CD14-positive monocyte (primary cell): Measurements from ENCODE around the gene POLG2. TPM values are rescaled to one million over a fixed set of nuclear protein-coding genes. Genes with fewer than 3 reads are reported as not detected.

Source experiments
- DNase-seq, 3 donors: peaks; one replicate each; pipeline ENCODE4 v3.0.0-alpha.2; 2011 to 2022
- H2AFZ ChIP-seq: 2 replicates; pipeline ENCODE4 v1.6.0; 2012; ENCODE audit warnings: mild to moderate bottlenecking, low read depth, low read length, inconsistent platforms; ENCODE audit not compliant: insufficient read depth, poor library complexity, severe bottlenecking
- H3K27ac ChIP-seq, 2 donors: 1 replicate in 1 of 2; 2 replicates in 1 of 2; pipeline ENCODE4 v1.5.1; 2012 to 2013; ENCODE audit warnings: low read length in 2 of 2, control low read depth in 1 of 2, inconsistent platforms in 1 of 2, low read depth in 1 of 2, mild to moderate bottlenecking in 1 of 2
- H3K27me3 ChIP-seq, 2 donors: one replicate each; pipeline versions ENCODE4 v1.6.0 to v1.6.1; 2011 to 2013; ENCODE audit warnings: low read length in 2 of 2; ENCODE audit not compliant: control insufficient read depth in 2 of 2, insufficient read depth in 2 of 2
- H3K36me3 ChIP-seq, 2 donors: replicated peaks in 1 of 2; 1 replicate in 1 of 2; 2 replicates in 1 of 2; pipeline versions ENCODE4 v1.5.1 to v1.6.1; 2012 to 2013; ENCODE audit warnings: low read length in 2 of 2, control low read depth in 1 of 2, inconsistent platforms in 1 of 2, mild to moderate bottlenecking in 1 of 2; ENCODE audit not compliant: insufficient read depth in 2 of 2, control insufficient read depth in 1 of 2
- H3K4me1 ChIP-seq, 2 donors: 1 replicate in 1 of 2; 2 replicates in 1 of 2; pipeline versions ENCODE4 v1.5.1 to v1.6.1; 2012 to 2013; ENCODE audit warnings: low read length in 2 of 2, control low read depth in 1 of 2, inconsistent platforms in 1 of 2, mild to moderate bottlenecking in 1 of 2, moderate library complexity in 1 of 2; ENCODE audit not compliant: insufficient read depth in 2 of 2, control insufficient read depth in 1 of 2
- H3K4me2 ChIP-seq: replicated peaks from 2 replicates; pipeline ENCODE3; 2012; ENCODE audit warnings: low read length, moderate library complexity, mild to moderate bottlenecking; ENCODE audit not compliant: poor library complexity, severe bottlenecking; ENCODE audit errors: extremely low read depth
- H3K4me3 ChIP-seq, 3 experiments: fragments of 200-600 bp in 1 of 3; sonication (generic) in 1 of 3; replicated peaks in 1 of 3; 1 replicate in 2 of 3; 2 replicates in 1 of 3; pipeline ENCODE4 v1.5.1; 2011 to 2013; ENCODE audit warnings: low read length in 3 of 3, mild to moderate bottlenecking in 3 of 3, control low read depth in 2 of 3, low read depth in 2 of 3, inconsistent platforms in 1 of 3, moderate library complexity in 1 of 3
- H3K79me2 ChIP-seq: 2 replicates; pipeline ENCODE4 v1.6.0; 2012; ENCODE audit warnings: mild to moderate bottlenecking, control low read depth, inconsistent platforms, low read length, moderate library complexity; ENCODE audit not compliant: insufficient read depth
- H3K9ac ChIP-seq: 2 replicates; pipeline ENCODE4 v1.6.0; 2017; ENCODE audit warnings: low read length, mild to moderate bottlenecking; ENCODE audit not compliant: insufficient read depth, poor library complexity, severe bottlenecking
- H3K9me3 ChIP-seq, 2 donors: replicated peaks in 1 of 2; 1 replicate in 1 of 2; 2 replicates in 1 of 2; pipeline versions ENCODE4 v1.5.1 to v1.6.1; 2012 to 2013; ENCODE audit warnings: low read length in 2 of 2, control low read depth in 1 of 2; ENCODE audit not compliant: control insufficient read depth in 1 of 2, insufficient read depth in 1 of 2
- H4K20me1 ChIP-seq: 2 replicates; pipeline ENCODE4 v1.6.0; 2012; ENCODE audit warnings: mild to moderate bottlenecking, low read length, control low read depth, moderate library complexity; ENCODE audit not compliant: insufficient read depth
- H3K27ac Mint-ChIP-seq, 7 donors: one replicate each; pipeline ENCODE4 v1.8.0; 2020; ENCODE audit warnings: mild to moderate bottlenecking in 7 of 7, mixed read lengths in 7 of 7, moderate library complexity in 6 of 7, inconsistent platforms in 2 of 7
- H3K27me3 Mint-ChIP-seq, 3 donors: one replicate each; pipeline ENCODE4 v1.8.0; 2021 to 2022; ENCODE audit warnings: low read depth in 3 of 3, mild to moderate bottlenecking in 3 of 3, mixed read lengths in 3 of 3, moderate library complexity in 3 of 3, inconsistent platforms in 1 of 3
- H3K36me3 Mint-ChIP-seq, 2 donors: one replicate each; pipeline ENCODE4 v1.8.0; 2020; ENCODE audit warnings: mixed read lengths in 2 of 2, inconsistent platforms in 1 of 2, mild to moderate bottlenecking in 1 of 2
- H3K4me1 Mint-ChIP-seq: one replicate; pipeline ENCODE4 v1.8.0; 2020; ENCODE audit warnings: mild to moderate bottlenecking, mixed read lengths
- H3K4me3 Mint-ChIP-seq, 2 donors: one replicate each; pipeline ENCODE4 v1.8.0; 2020; ENCODE audit warnings: mild to moderate bottlenecking in 2 of 2, mixed read lengths in 2 of 2, moderate library complexity in 1 of 2
- H3K9me3 Mint-ChIP-seq, 7 donors: one replicate each; pipeline ENCODE4 v1.8.0; 2020 to 2022; ENCODE audit warnings: mixed read lengths in 7 of 7, mild to moderate bottlenecking in 6 of 7, moderate library complexity in 6 of 7, inconsistent platforms in 2 of 7
- CTCF ChIP-seq: fragments of 200-600 bp; IDR thresholded peaks from one replicate; pipeline ENCODE4 v1.8.0; 2022; ENCODE audit warnings: antibody characterized with exemption, mild to moderate bottlenecking
- WGBS: methylation state at CpG from one replicate; pipeline ENCODE4 v1.1.5; 2013; ENCODE audit warnings: missing lambda C conversion rate; ENCODE audit not compliant: insufficient coverage; 5-methylcytosine and 5-hydroxymethylcytosine counted together
- intact Hi-C, 2 donors: fragments of 100-400 bp; cut with micrococcal nuclease; formaldehyde crosslinking; loops; one replicate each; pipeline versions ENCODE4 v1.15.0 to v1.15.1; 2023
- polyA plus RNA-seq, 3 donors: library from polyadenylated mRNA; depleted of rRNA in 1 of 3; unstranded in 2 of 3; stranded (reverse) in 1 of 3; fragments of 300-500 nt in 2 of 3; fragments of >200 nt in 1 of 3; fragmentation: Illumina TruSeq in 2 of 3; gene quantifications; 1 replicate in 2 of 3; 2 replicates in 1 of 3; pipeline ENCODE4 v1.2.3, GENCODE V29; 2012 to 2021

POLG2 gene
- polyA plus RNA-seq, 3 donors = 0.85 to 15.8 (median 1.7) TPM

- peaks cover 39% of the 10 kb centered on the region for H3K4me1 Mint-ChIP-seq
- no peak for DNase-seq
- no peak for TF ChIP-seq CTCF
- 70% methylated on average over 4 of the region's 7 CpGs for WGBS
- H3K4me3 ChIP-seq = peak overlapping the region; percentile 91 to 99 (median 99)
- peaks cover 21 to 40% of the 10 kb centered on the region in 2 donors for H3K4me1 ChIP-seq
- peak overlapping the region in 1 of 2 donors; percentile 99 for H3K27ac ChIP-seq
- H2AFZ ChIP-seq = no peak overlapping the region
- peak overlapping the region; percentile 94 to 100 (median 100) for H3K27ac Mint-ChIP-seq
- H3K4me3 Mint-ChIP-seq = peak overlapping the region; percentile 99 to 100
- H3K27me3 Mint-ChIP-seq = no peaks in the 10 kb centered on the region
- H3K36me3 Mint-ChIP-seq = peaks cover 61 to 63% of the 10 kb centered on the region in 2 donors
- intact Hi-C loops = no loop called here
- H3K9me3 ChIP-seq = no peaks in the 10 kb centered on the region
- peak overlapping the region; percentile 99 for H3K9ac ChIP-seq
- no peaks in the 10 kb centered on the region for H3K27me3 ChIP-seq
- H3K9me3 Mint-ChIP-seq = peaks cover 0 to 5% (median 2%) of the 10 kb centered on the region in 7 donors
- H3K36me3 ChIP-seq = peaks cover 59% of the 10 kb centered on the region in 2 donors
- peak overlapping the region; percentile 94 for H3K4me2 ChIP-seq
- peaks cover 76% of the 10 kb centered on the region for H4K20me1 ChIP-seq
- H3K79me2 ChIP-seq = peaks cover 89% of the 10 kb centered on the region
Measured at GRCh38 chr17:64503821-64504768, 7.2 kb upstream of the POLG2 start.

GRCh38 chr17:64503341-64503740 is 6.5 kb upstream of the POLG2 start:
- Mint-ChIP-seq H3K36me3 (peaks cover 66% of the 10 kb centered on the region in 2 donors), H3K9me3 (peaks cover 0 to 5% (median 2%) of the 10 kb centered on the region in 7 donors), H3K4me1 (peaks cover 39% of the 10 kb centered on the region), H3K4me3 (peak overlapping the region in 1 of 2 donors; percentile 57), H3K27me3 (no peaks in the 10 kb centered on the region), H3K27ac (peak overlapping the region in 2 of 7 donors; percentile 10 to 72)
- Histone ChIP-seq H2AFZ (no peak overlapping the region), H3K9me3 (no peaks in the 10 kb centered on the region), H4K20me1 (peaks cover 84% of the 10 kb centered on the region), H3K79me2 (peaks cover 89% of the 10 kb centered on the region), H3K36me3 (peaks cover 63 to 64% of the 10 kb centered on the region in 2 donors), H3K27me3 (no peaks in the 10 kb centered on the region), H3K4me3 (peak overlapping the region in 2 of 3 experiments; percentile 3 to 99), H3K4me2 (no peak overlapping the region), H3K4me1 (peaks cover 21 to 39% of the 10 kb centered on the region in 2 donors), H3K27ac (no peak overlapping the region), H3K9ac (no peak overlapping the region)
- 93% methylated on average over 5 of the region's 5 CpGs for WGBS
- no peak for TF ChIP-seq CTCF
- no peak for DNase-seq
- intact Hi-C loops = no loop called here
